ENCODE data around the gene ANTXRL.
"Not testable (repeated sequence)": the region's sequence is repeated elsewhere in the genome, so short reads cannot be mapped to it uniquely, and the experiment has no call there.

GRCh38 chr10:46269554-46270053 lies 17.2 kb upstream of the ANTXRL start:
- not testable (repeated sequence) for TF ChIP-seq CTCF, POLR2A (IDR thresholded peaks at IDR 0.05)

All from esophagus squamous epithelium (tissue), 4 donors.